ENCODE results near the gene SRP54.
"Not testable (repeated sequence)": the region's sequence is repeated elsewhere in the genome, so short reads cannot be mapped to it uniquely, and the experiment has no call there.

The SRP54 gene

GRCh38 chr14:35034440-35034833, 51.6 kb downstream of the SRP54 start:
- WGBS, 2 donors (ENCODE audit: extremely low coverage in 2 of 2, insufficient read length in 2 of 2, insufficient replicate concordance in 1 of 2) = no CpG with 5 or more reads among the region's 5 CpGs
- DNase-seq (ENCODE audit: low spot score) = no peak
- Histone ChIP-seq H3K9me3 (replicated peaks in 1 of 2; ENCODE audit: control insufficient read depth in 2 of 2, insufficient read depth in 1 of 2, low read depth in 1 of 2, low read length in 2 of 2) (peaks cover 2 to 8% of the 10 kb centered on the region in 2 donors), H3K4me1 (ENCODE audit: control insufficient read depth in 2 of 2, insufficient read depth in 1 of 2, low read depth in 1 of 2, low read length in 2 of 2) (no peaks in the 10 kb centered on the region), H3K18ac (ENCODE audit: low read length) (no peak overlapping the region), H3K27me3 (ENCODE audit: control insufficient read depth in 3 of 3, insufficient read depth in 3 of 3, low read depth in 1 of 3, low read length in 3 of 3) (no peaks in the 10 kb centered on the region), H2AK5ac (ENCODE audit: low read depth, low read length) (no peak overlapping the region), H3K4me3 (ENCODE audit: low read length in 2 of 2) (no peak overlapping the region), H3K27ac (replicated peaks; ENCODE audit: low read length) (no peak overlapping the region), H3K36me3 (replicated peaks in 1 of 2; ENCODE audit: control insufficient read depth in 2 of 2, insufficient read depth in 2 of 2, low read length in 2 of 2) (peaks cover 5 to 35% of the 10 kb centered on the region in 2 donors), H2BK5ac (ENCODE audit: low read length) (no peak overlapping the region), H3K4me2 (ENCODE audit: insufficient read depth, low read length, poor library complexity, severe bottlenecking) (no peak overlapping the region), H3K79me1 (ENCODE audit: low read depth, low read length) (no peaks in the 10 kb centered on the region), H2BK15ac (ENCODE audit: low read length) (no peak overlapping the region), H3K9ac (ENCODE audit: low read depth, low read length, poor library complexity) (no peak overlapping the region), H4K91ac (ENCODE audit: low read depth, low read length, poor library complexity) (no peak overlapping the region), H3K4ac (ENCODE audit: low read length) (no peak overlapping the region), H2BK12ac (ENCODE audit: low read length) (no peak overlapping the region), H3K14ac (ENCODE audit: low read length) (no peak overlapping the region), H4K8ac (ENCODE audit: low read depth, low read length) (no peak overlapping the region), H3K23ac (ENCODE audit: low read depth, low read length, poor library complexity) (no peak overlapping the region), H2BK120ac (ENCODE audit: low read depth, low read length) (no peak overlapping the region), H2AFZ (ENCODE audit: low read length) (no peak overlapping the region)

DNA sequence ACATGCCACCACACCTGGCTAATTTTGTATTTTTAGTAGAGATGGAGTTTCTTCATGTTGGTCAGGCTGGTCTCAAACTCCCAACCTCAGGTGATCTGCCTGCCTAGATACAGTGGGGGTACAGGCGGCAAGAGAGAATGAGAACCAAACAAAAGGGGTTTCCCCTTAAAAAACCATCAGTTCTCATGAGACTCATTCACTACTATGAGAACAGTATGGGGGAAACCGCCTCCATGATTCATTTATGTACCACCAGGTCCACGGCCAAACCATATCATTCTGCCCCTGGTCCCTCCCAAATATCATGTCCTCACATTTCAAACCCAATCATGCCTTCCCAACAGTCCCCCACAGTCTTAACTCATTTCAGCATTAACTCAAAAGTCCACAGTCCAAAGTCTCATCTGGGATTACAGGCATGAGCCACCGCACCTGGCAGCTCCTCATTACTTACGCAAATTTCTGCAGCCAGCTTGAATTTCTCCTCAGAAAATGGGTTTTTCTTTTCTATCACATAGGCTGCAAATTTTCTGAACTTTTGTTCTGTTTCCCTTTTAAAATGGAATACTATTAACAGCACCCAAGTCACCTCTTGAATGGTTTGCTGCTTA, 52.3 kb downstream of the SRP54 start:
- not testable (repeated sequence) for H3K9ac ChIP-seq (ENCODE audit: low read depth, low read length, poor library complexity); H3K4me1 ChIP-seq (ENCODE audit: control insufficient read depth in 2 of 2, insufficient read depth in 1 of 2, low read depth in 1 of 2, low read length in 2 of 2); H3K79me1 ChIP-seq (ENCODE audit: low read depth, low read length); H2BK12ac ChIP-seq (ENCODE audit: low read length); H2BK15ac ChIP-seq (ENCODE audit: low read length); H4K91ac ChIP-seq (ENCODE audit: low read depth, low read length, poor library complexity); H3K23ac ChIP-seq (ENCODE audit: low read depth, low read length, poor library complexity); DNase-seq (ENCODE audit: low spot score); H3K4me3 ChIP-seq (ENCODE audit: low read length in 2 of 2); H2BK120ac ChIP-seq (ENCODE audit: low read depth, low read length); H3K27me3 ChIP-seq (ENCODE audit: control insufficient read depth in 3 of 3, insufficient read depth in 3 of 3, low read depth in 1 of 3, low read length in 3 of 3); H3K9me3 ChIP-seq (replicated peaks in 1 of 2; ENCODE audit: control insufficient read depth in 2 of 2, insufficient read depth in 1 of 2, low read depth in 1 of 2, low read length in 2 of 2); H3K4ac ChIP-seq (ENCODE audit: low read length); H4K8ac ChIP-seq (ENCODE audit: low read depth, low read length); H2AK5ac ChIP-seq (ENCODE audit: low read depth, low read length); H3K4me2 ChIP-seq (ENCODE audit: insufficient read depth, low read length, poor library complexity, severe bottlenecking); H3K14ac ChIP-seq (ENCODE audit: low read length); H3K18ac ChIP-seq (ENCODE audit: low read length); H2AFZ ChIP-seq (ENCODE audit: low read length); H2BK5ac ChIP-seq (ENCODE audit: low read length); H3K27ac ChIP-seq (replicated peaks; ENCODE audit: low read length)
- WGBS, 2 donors (ENCODE audit: extremely low coverage in 2 of 2, insufficient read length in 2 of 2, insufficient replicate concordance in 1 of 2) = no CpG with 5 or more reads among the region's 5 CpGs
- H3K36me3 ChIP-seq (replicated peaks in 1 of 2; ENCODE audit: control insufficient read depth in 2 of 2, insufficient read depth in 2 of 2, low read length in 2 of 2) = peaks cover 2 to 33% of the 10 kb centered on the region in 2 donors

GRCh38 chr14:35038312-35038711, 55.5 kb downstream of the SRP54 start:
- H3K23ac ChIP-seq (ENCODE audit: low read depth, low read length, poor library complexity); H2BK120ac ChIP-seq (ENCODE audit: low read depth, low read length); H4K91ac ChIP-seq (ENCODE audit: low read depth, low read length, poor library complexity); H2AK5ac ChIP-seq (ENCODE audit: low read depth, low read length); H3K4me2 ChIP-seq (ENCODE audit: insufficient read depth, low read length, poor library complexity, severe bottlenecking); H2BK5ac ChIP-seq (ENCODE audit: low read length); H3K27me3 ChIP-seq (ENCODE audit: control insufficient read depth in 3 of 3, insufficient read depth in 3 of 3, low read depth in 1 of 3, low read length in 3 of 3); H3K9ac ChIP-seq (ENCODE audit: low read depth, low read length, poor library complexity); H3K27ac ChIP-seq (replicated peaks; ENCODE audit: low read length); H2BK12ac ChIP-seq (ENCODE audit: low read length); H3K14ac ChIP-seq (ENCODE audit: low read length); H3K36me3 ChIP-seq (replicated peaks in 1 of 2; ENCODE audit: control insufficient read depth in 2 of 2, insufficient read depth in 2 of 2, low read length in 2 of 2); H2BK15ac ChIP-seq (ENCODE audit: low read length); H3K9me3 ChIP-seq (replicated peaks in 1 of 2; ENCODE audit: control insufficient read depth in 2 of 2, insufficient read depth in 1 of 2, low read depth in 1 of 2, low read length in 2 of 2); H3K18ac ChIP-seq (ENCODE audit: low read length); H2AFZ ChIP-seq (ENCODE audit: low read length); H4K8ac ChIP-seq (ENCODE audit: low read depth, low read length); DNase-seq (ENCODE audit: low spot score); H3K4ac ChIP-seq (ENCODE audit: low read length); H3K4me1 ChIP-seq (ENCODE audit: control insufficient read depth in 2 of 2, insufficient read depth in 1 of 2, low read depth in 1 of 2, low read length in 2 of 2); H3K79me1 ChIP-seq (ENCODE audit: low read depth, low read length); H3K4me3 ChIP-seq (ENCODE audit: low read length in 2 of 2): not testable (repeated sequence)
- WGBS, 2 donors (ENCODE audit: extremely low coverage in 2 of 2, insufficient read length in 2 of 2, insufficient replicate concordance in 1 of 2) = no CpG with 5 or more reads among the region's 17 CpGs

DNA sequence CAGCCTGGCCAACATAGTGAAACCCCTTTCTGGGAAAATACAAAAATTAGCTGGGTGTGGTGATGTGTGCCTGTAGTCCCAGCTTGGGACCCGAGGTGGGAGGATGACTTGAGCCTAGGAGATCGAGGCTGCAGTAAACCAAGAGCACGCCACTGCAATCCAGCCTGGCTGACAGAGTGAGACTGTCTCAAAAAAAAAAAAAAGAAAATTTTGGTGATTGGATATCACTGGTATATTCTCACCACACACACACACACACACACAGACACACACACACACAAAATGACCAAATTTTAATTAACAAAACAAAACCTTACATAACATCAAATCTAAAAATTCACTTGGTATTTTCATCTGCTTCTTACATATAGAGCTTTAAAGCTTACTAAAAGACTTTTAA, 59.8 kb downstream of the SRP54 start:
- Histone ChIP-seq H3K9ac (ENCODE audit: low read depth, low read length, poor library complexity) (no peak overlapping the region), H2BK12ac (ENCODE audit: low read length) (no peak overlapping the region), H3K9me3 (replicated peaks in 1 of 2; ENCODE audit: control insufficient read depth in 2 of 2, insufficient read depth in 1 of 2, low read depth in 1 of 2, low read length in 2 of 2) (no peaks in the 10 kb centered on the region), H4K91ac (ENCODE audit: low read depth, low read length, poor library complexity) (no peak overlapping the region), H3K27me3 (ENCODE audit: control insufficient read depth in 3 of 3, insufficient read depth in 3 of 3, low read depth in 1 of 3, low read length in 3 of 3) (no peaks in the 10 kb centered on the region), H3K36me3 (replicated peaks in 1 of 2; ENCODE audit: control insufficient read depth in 2 of 2, insufficient read depth in 2 of 2, low read length in 2 of 2) (no peaks in the 10 kb centered on the region), H3K14ac (ENCODE audit: low read length) (no peak overlapping the region), H3K4me3 (ENCODE audit: low read length in 2 of 2) (no peak overlapping the region), H2BK15ac (ENCODE audit: low read length) (no peak overlapping the region), H3K4me1 (ENCODE audit: control insufficient read depth in 2 of 2, insufficient read depth in 1 of 2, low read depth in 1 of 2, low read length in 2 of 2) (no peaks in the 10 kb centered on the region), H4K8ac (ENCODE audit: low read depth, low read length) (no peak overlapping the region), H3K79me1 (ENCODE audit: low read depth, low read length) (no peaks in the 10 kb centered on the region), H3K27ac (replicated peaks; ENCODE audit: low read length) (no peak overlapping the region), H3K4me2 (ENCODE audit: insufficient read depth, low read length, poor library complexity, severe bottlenecking) (no peak overlapping the region), H3K18ac (ENCODE audit: low read length) (no peak overlapping the region), H3K23ac (ENCODE audit: low read depth, low read length, poor library complexity) (no peak overlapping the region), H2AK5ac (ENCODE audit: low read depth, low read length) (no peak overlapping the region), H2BK5ac (ENCODE audit: low read length) (no peak overlapping the region), H2AFZ (ENCODE audit: low read length) (no peak overlapping the region), H2BK120ac (ENCODE audit: low read depth, low read length) (no peak overlapping the region), H3K4ac (ENCODE audit: low read length) (no peak overlapping the region)
- WGBS, 2 donors (ENCODE audit: extremely low coverage in 2 of 2, insufficient read length in 2 of 2, insufficient replicate concordance in 1 of 2) = no CpG with 5 or more reads among the region's 3 CpGs
- DNase-seq (ENCODE audit: low spot score) = no peak

Data from neuronal stem cell (in vitro differentiated cells).